UCSD-AML1 (cell line): Measurements from ENCODE around the gene DPP10.
"Not testable (repeated sequence)": the region's sequence is repeated elsewhere in the genome, so short reads cannot be mapped to it uniquely, and the experiment has no call there.

Source experiments
- DNase-seq: peaks from one replicate; lab custom pipeline; 2025; ENCODE audit not compliant: unreplicated experiment; lab: John Stamatoyannopoulos, UW

Gene DPP10

GRCh38 chr2:114709936-114710850, 267.8 kb downstream of the DPP10 start:
- DNase-seq = no peak

- DNase-seq = no peak
Observed at GRCh38 chr2:114714313-114714712, 271.9 kb downstream of the DPP10 start.

GRCh38 chr2:114717049-114717448, 274.6 kb downstream of the DPP10 start:
- DNase-seq = no peak

DNA sequence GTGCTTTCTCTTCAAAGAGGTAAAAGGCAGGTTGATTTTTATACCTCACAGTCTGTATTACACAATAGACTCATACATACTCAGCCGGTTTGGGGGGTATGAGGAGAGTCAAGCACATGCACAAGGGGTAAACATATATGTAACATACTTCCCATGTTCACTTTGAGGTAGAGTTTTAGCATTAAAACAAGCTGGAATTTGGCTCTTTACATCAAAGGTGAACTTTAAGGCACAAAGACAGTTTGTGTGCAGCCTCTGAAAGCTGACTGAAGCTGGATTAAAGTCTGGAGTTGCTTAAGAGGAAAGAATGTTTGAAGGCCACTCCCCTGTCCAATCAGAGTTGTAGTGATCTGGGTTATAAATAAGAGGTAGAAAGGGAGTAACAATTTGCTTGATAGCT, 282.0 kb downstream of the DPP10 start:
- no peak for DNase-seq

DNA sequence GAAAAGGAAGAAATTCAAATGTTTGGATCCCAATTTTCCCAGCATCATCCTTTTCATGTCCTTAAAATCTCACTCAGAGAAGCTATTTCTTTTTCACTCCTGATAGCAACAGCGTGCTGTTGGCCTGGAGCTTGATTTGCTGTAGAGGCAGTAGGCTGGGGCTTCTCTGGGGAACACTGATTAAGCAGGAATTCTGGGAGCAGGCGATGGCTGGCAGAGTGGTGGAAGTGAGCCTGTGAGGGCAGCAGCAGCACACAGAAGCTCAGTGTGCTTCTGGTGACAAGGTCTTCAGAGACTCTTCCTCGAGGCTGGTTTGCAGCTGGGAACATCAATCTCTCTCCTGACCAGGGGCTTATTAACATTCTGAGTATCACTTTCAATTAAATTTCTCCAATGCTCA, 284.6 kb downstream of the DPP10 start:
- no peak for DNase-seq

DNA sequence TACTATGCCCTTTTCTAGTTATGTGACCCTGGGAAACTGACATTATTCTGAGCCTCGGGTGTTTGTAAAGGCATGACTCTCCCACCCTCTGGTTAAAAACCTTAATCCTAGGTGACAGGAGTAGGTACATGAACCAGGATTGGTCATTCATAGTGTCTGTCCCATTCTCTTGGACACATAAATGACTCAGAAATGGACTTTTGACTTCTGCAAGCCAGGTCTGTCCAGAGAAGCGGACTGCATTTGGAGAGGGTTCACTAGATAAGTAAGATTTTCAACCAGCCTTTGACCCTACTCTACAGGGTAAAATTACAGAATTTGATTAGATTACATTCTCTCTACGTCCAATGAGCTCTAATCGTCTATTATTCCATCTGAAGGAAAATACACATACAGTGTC, 285.9 kb downstream of the DPP10 start:
- no peak for DNase-seq

GRCh38 chr2:114729026-114729425, 286.6 kb downstream of the DPP10 start:
- no peak for DNase-seq

- DNase-seq = no peak
Observed at GRCh38 chr2:114735126-114735525, 292.7 kb downstream of the DPP10 start.

DNA sequence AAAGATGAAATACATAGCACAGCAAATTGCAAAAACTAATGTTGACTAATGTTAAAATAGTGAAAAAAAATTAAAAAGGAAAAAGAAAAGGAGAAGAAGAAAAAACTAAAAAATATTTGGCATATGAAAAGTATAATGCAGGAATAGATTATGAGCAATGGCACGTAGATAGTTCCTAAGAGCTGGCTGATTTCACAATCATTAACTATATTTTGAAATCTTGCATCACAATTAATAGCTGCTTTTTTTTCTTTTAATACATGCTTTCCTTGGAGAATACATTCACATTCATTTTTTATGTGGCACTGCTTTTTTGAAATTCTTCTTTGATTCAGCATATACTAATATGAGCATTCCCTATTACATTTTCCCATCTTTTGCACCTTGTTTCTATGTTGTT, 299.8 kb downstream of the DPP10 start:
- DNase-seq = no peak

- DNase-seq = no peak
Observed at GRCh38 chr2:114745700-114746099, 303.3 kb downstream of the DPP10 start.

DNA sequence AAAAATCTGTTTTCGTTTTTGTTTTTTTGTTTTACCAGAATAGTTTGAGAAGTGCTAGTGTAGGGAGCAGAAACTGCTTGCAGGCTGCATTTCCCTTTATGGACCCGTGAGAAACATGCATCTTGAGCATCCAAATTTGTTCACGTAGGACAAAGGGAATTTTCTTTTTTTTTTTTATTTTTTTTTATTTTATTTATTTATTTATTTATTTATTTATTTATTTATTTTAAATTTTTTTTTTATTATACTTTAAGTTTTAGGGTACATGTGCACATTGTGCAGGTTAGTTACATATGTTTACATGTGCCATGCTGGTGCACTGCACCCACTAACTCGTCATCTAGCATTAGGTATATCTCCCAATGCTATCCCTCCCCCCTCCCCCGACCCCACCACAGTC, 305.7 kb downstream of the DPP10 start:
- DNase-seq = not testable (repeated sequence)

DNA sequence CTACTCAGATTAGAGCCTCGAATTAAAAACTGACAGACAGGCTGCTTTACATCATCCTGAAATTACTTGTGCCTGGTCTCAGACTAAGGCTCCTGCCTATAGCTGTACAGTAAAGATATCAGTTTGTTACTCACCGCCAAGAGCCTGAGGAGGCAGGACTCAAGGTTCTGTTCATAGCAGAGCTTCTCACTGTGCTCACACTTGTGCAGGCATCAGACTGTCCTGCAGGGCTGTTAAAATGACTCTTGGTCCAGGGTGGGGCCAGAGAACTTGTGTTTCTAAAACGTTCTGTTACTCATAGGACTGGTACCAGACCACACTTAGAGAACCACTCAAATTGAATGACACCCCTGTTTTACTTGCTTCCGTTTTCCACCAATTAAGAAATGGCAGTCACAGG, 310.0 kb downstream of the DPP10 start:
- no peak for DNase-seq

- no peak for DNase-seq
Observed at GRCh38 chr2:114753145-114753544, 310.7 kb downstream of the DPP10 start.

DNA sequence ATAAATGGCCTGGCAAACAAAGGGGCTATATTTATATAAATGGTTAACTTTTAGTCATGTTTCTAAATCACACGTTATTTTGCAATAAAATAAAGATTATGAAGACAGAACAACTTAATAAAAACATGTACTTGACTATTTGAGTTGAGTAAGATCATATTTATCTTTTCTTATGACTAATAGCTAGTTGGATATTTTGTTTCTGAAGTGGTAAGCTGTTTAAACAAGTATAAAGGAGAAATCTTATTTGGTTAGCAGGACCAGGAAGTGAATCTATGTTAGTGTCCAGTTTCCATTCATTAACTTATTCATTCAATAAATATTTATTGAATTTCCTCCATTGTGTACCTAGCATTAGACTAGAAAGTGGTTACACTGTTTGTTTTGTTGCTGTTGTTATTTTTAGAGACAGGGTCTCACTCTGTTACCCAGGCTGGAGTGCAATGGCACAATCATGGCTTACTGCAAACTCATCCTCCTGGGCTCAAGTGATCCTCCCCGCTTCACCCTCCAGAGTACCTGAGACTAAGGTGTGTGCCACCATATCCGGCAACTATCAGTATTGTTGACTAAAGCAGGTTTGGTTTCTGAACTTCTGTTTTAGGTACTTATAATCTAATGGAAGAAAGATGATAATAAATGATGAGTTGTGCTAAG, 312.6 kb downstream of the DPP10 start:
- no peak for DNase-seq

DNA sequence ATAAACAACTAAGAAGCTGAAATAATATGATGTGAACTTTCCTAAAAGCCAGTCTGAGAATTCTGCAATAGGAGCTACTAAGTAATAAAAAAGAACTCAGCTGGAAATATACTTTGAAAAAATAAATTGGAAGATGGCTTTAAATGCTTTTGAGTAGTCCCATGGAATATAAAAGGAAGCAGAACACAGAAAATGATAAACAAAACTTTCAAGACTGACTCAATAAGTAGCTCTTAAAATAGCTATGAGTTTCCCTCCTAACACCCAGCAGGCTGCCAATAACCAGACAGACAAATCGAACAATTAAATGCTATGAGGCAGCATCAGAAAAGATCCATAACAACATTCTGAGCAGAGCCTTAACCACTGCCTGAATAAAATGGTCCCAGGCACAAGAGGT, 319.9 kb downstream of the DPP10 start:
- DNase-seq = no peak

DNA sequence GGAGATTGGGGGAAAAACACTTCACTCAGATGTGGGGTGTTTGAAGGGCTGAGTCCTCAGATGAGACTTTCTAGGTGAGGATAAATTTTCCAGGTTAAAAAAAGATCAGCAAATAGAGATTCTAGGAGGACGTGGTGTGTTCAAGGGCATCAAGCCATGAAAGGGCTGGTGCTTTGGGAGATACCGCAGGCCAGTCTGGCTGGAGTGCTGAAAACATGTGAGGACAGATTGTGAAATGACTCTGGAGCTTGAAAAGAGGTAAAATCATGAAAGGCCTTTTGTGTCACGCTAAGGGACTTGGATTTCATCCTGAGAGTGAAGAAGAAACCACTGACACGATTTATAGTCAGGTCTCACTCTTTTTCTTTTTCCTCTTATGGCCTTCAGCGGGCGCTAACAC, 320.5 kb downstream of the DPP10 start:
- no peak for DNase-seq

- DNase-seq = no peak
Observed at GRCh38 chr2:114769110-114769509, 326.7 kb downstream of the DPP10 start.

GRCh38 chr2:114769991-114770390, 327.6 kb downstream of the DPP10 start:
- no peak for DNase-seq

- no peak for DNase-seq
Observed at GRCh38 chr2:114784046-114784445, 341.6 kb downstream of the DPP10 start.

GRCh38 chr2:114784890-114785583, 342.6 kb downstream of the DPP10 start:
- DNase-seq = no peak

DNA sequence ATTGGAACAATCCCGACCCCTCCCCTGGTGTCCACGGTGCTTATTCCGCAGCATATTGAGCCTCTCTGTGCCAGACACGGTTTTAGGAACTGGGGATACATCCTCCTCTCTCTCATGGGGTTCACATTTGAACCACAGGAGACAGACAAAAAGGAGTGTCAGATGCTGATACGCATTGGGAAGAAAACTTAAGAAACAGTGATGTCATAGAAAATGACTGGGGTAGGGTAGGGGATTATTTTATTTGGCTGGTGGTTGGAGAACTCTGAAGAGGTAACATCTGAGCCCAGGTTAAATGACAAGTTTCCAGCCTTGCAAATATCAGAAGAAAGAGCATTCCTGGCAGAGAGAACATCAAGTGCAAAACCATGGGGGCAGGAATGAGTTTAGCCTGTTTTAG, 344.5 kb downstream of the DPP10 start:
- no peak for DNase-seq

- no peak for DNase-seq
Observed at GRCh38 chr2:114787486-114787885, 345.0 kb downstream of the DPP10 start.
